B cell (primary cell): ENCODE results near the gene FTO.

ENCODE experiments used
- CTCF ChIP-seq: fragments of 200-600 bp; IDR thresholded peaks from one replicate; pipeline ENCODE4 v1.8.0; 2022; ENCODE audit warnings: antibody characterized with exemption, mild to moderate bottlenecking
- EZH2 ChIP-seq: IDR thresholded peaks from 2 replicates; pipeline ENCODE4 v1.6.1; 2012; ENCODE audit warnings: borderline replicate concordance, low read depth, mild to moderate bottlenecking, moderate library complexity, low read length; ENCODE audit not compliant: insufficient read depth, poor library complexity, severe bottlenecking

GRCh38 chr16:53689636-53690035 lies 14.3 kb upstream of the FTO start:
- TF ChIP-seq EZH2 = no peak
- TF ChIP-seq CTCF = no peak
